SK-N-MC (cell line): ENCODE data around the gene COG5.

ENCODE experiments used
- EZH2 ChIP-seq: fragments of 200-600 bp; sonication (generic); IDR thresholded peaks from one replicate; pipeline ENCODE4 v1.6.1; 2017; ENCODE audit warnings: antibody characterized with exemption
- FOXP2 ChIP-seq: optimal IDR thresholded peaks from 2 replicates; pipeline ENCODE3; 2011; ENCODE audit warnings: mild to moderate bottlenecking, moderate library complexity; ENCODE audit not compliant: insufficient read depth; ENCODE audit errors: extremely low read length, control extremely low read depth
- POLR2AphosphoS5 ChIP-seq: IDR thresholded peaks from 2 replicates; pipeline ENCODE4 v1.6.1; 2012; ENCODE audit warnings: mild to moderate bottlenecking, low read depth, low read length, borderline replicate concordance

- TF ChIP-seq EZH2 = no peak
- TF ChIP-seq POLR2AphosphoS5 = no peak
- no peak for TF ChIP-seq FOXP2
These were observed 198.9 kb downstream of the COG5 start for GRCh38 chr7:107364787-107365186.
